GM21723 (cell line): ENCODE data around the gene SLC8B1.

Experiments
- ATAC-seq: cut with Tn5 transposase; IDR thresholded peaks from one replicate; pipeline ENCODE4 v1.9.1; 2021; ENCODE audit warnings: mild to moderate bottlenecking, moderate library complexity; ENCODE audit not compliant: unreplicated experiment

Gene SLC8B1

DNA sequence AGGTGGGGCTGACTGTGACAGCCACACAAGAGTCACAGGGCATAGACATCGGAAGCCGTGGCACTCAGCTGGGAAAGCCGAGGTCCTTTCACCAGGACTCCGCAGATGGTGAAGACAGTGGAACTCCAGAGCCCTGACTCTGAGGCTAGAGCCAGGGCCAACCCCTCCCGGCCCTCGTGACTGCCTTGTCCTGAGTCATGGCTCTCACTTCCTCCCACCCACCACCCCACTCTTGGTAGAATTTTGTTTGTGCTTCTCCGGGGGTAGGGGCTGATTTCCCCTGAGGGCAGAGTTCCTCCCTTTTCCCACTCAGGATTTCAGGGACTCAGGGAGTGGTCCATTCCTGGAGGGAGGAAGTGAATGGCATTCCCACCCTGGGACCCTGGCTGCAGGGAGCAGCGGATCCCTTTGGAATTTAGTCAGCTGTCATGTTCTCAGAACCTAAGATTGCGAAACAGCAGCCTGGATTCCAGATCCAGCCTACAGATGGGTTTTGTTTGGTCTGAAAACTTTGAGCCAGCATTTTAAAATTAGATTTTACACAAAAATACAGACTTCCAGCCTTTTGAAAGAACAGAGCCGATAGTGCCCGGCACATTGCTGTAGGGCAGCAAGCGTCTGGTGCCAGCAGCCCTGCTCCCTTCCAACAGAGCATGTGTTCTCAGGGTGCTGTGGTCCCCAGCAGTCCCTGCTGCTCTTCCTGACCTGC, 62.9 kb downstream of the SLC8B1 start:
- ATAC-seq = no peak

DNA sequence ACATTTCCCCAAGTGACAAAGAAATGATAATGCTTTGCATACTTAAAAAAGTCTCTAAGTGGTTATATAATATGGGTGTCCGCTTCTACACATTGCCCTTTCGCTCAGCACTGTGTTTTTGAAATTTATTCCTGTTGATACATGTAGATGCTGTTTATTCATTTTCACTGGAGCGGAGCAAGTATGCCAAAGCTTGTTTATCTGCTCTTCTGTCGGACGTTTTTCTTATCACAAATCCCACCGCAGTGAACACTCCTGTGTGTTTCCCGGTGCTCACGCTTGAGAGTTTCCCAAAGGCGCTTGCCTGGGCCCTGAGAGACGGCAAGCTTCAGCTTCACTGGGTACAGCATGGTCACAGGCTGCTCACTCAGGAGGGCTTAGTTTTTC, 63.5 kb downstream of the SLC8B1 start:
- ATAC-seq = no peak

DNA sequence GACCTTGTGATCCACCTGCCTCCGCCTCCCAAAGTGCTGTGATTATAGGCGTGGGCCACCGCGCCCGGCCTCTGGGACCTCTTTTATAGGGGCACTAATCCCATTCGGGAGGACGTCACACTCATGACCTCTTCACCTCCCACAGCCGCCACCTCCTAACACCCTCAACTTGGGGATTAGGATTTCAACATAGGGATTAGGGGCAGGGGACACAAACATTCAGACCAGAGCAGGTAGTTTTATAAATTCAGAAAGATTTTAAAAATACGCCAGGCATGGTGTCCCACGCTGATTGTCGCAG, 64.2 kb downstream of the SLC8B1 start:
- ATAC-seq = no peak

DNA sequence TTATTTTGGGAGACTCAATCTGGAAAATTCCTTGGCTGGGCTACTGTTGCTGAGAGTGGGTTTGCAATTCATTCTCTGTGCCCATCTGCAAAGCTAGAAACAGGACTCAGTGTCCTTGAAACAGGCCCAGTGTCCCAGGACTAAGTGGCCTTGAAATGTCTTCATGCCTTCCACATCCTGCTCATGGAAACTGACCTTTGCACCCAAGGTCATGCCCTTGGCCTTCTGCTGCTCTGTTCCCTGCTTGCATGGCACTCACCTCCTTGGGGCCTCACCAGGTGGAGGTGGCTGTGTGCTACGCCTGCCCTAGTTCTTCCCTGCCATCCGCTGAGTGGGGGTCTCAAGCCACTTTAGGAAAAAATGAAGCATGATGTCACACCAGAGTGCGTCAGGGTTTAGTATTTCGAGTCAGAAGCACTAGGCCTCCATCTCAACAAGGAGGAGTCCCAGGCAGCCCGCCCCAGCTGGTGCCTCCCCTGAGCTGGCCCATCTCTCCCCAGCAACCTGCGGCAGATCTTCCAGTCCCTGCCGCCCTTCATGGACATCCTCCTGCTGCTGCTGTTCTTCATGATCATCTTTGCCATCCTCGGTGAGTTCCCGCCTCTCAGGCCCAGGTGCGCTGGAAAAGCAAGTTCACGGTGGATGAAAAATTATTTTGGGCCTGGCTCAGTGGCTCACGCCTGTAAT, 65.5 kb downstream of the SLC8B1 start:
- ATAC-seq = no peak

DNA sequence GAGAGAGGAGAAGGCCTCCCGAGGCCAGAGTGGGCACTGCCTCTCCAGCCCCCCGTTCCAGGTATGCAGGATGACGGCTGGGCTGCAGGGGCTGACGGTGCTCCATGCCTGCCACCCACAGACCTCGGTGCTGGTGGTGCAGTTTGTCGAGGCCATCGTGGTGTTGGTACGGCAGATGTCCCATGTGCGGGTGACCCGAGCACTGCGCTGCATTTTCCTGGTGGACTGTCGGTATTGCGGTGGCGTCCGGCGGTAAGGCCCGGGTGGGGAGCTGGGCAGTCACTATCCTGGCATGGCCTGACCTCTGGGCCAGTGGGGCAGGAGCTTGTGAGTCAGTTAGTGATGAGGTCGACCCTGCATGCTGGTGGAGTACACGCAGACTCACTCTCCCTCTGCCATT, 66.3 kb downstream of the SLC8B1 start:
- ATAC-seq = no peak

DNA sequence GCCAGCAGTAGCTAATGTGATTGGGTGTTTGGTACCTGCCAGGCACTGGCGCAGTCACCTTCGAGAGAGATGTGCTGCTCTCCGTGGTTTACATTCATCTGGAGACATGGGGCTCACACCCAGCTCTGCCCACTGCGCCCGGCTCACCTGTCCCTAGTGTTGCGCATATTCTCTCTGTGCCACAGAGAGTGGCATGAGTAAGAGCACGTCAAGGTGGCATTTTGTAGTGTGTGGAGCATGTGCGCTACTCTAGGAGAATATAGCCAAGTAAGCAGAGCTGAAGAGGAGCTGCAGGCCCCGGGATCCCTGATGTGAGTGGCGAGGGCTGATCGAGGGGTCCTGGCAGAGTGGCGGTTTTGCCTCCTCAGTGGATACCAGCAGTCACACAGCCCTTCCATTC, 66.8 kb downstream of the SLC8B1 start:
- ATAC-seq = no peak

DNA sequence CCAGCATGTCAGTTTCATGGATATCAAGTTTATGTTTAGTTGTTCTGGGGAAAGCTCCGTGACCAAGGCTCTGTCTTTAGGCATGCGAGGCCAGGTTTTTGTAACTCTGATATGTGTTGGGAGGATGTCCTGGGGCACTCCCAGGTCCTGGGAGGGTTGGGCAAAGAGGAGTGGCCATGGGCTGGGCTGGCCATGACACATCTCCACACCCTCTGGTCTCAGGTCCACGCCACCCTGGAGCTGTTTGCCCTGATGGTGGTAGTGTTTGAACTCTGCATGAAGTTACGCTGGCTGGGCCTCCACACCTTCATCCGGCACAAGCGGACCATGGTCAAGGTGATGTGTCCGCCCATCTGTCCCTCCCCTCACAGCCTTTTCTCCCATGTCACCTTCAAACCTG, 67.3 kb downstream of the SLC8B1 start:
- ATAC-seq = no peak

DNA sequence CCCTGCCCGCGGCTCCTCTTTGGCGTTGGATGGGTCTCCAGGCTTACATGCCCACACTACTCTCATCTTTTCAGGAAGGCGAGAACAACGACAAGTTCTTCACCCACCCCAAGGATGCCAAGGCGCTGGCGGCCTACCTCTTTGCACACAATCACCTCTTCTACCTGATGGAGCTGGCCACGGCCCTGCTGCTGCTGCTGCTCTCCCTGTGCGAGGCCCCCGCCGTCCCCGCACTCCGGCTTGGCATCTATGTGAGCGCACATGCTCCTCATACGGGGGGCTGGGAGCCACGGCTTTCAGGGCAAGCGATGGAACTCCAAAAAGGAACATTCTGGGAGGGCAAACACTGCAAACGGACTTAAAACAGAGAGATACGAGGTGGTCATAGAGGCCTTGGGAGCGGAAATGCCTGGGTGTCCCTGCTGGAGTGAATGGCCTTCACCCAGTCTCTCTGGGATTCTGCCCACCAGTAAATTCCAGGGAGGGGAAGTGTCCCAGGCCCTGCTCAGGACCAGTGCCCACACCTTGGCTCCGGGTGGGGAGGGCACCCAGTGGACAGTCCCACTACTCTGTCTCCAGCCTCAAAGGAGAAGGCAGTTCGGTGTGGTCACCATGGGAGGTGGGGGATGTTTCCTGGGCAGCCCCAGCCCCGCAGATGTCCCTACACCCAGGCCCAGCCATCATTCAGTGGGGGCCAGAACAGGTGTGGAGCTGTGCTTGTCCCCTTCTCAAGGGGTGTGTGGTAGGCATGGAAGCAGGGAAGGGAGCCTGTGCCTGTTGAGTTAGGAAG, 68.6 kb downstream of the SLC8B1 start:
- no peak for ATAC-seq

DNA sequence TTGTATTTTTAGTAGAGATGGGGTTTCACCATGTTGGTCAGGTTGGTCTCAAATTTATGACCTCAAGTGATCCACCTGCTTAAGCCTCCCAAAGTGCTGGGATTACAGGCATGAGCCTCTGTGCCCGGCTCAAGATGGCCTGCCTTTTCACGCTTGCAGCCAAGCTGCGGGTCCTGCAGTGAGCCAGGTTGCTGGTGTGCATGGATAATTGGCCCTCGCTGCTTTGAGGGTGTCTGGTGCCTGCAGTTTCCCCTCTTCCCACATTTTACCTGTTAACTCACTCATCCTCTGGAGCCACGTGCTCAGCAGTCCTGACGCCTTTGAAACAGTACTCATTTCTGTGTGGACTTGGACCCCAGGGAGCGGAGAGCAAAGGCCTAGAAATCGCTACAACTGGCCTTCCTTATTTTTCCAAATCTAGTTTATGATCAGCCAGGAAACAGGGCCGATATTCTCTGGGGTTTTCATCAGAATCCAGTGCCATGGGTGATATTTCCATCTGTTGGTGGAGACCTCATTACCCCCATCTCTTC, 71.4 kb downstream of the SLC8B1 start:
- ATAC-seq = no peak

DNA sequence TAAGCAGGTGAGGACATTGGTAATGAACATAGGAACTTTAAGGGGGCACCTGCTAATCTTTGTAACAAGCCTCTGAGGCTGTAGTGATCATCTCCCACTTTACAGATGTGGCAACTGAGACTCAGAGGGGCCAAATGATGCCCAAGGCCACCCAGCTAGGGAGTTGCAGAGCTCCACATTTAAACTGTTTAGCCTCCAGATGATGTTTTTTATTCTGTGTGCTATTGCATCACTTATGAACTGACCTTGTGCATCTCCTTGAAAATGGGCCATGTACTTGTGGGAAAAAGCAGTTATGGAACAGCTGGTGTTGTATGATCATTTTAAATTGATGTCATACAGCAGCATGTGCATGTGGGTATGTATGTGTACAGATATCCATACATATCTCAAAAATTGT, 72.2 kb downstream of the SLC8B1 start:
- ATAC-seq = no peak

DNA sequence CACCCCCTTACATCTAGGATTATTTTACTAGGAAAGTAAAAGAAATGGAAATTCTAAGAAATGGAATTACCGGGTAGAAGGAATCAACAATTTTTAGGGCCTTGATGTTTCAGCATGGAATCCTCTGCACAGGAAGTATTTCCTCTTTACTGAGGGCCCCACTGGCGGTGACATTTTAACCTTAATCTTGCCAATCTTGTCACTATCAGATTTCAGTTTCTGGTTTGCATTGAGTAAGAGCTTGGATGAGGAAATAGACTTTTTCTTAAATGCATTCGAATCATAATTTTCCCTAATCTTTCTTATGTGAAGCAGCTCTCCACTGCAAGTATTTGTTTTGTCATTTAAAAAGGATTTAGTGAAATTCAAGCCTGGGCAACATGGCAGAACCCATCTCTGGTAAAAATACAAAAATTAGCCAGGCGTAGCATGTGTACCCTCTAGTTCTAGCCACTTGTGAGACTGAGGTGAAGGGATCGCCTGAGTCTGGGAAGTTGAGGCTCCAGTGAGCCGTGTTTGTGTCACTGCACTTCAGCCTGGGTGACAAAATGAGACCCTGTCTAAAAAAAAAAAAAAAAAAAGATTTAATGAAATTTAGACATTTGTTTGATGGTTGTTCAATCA, 73.0 kb downstream of the SLC8B1 start:
- no peak for ATAC-seq

DNA sequence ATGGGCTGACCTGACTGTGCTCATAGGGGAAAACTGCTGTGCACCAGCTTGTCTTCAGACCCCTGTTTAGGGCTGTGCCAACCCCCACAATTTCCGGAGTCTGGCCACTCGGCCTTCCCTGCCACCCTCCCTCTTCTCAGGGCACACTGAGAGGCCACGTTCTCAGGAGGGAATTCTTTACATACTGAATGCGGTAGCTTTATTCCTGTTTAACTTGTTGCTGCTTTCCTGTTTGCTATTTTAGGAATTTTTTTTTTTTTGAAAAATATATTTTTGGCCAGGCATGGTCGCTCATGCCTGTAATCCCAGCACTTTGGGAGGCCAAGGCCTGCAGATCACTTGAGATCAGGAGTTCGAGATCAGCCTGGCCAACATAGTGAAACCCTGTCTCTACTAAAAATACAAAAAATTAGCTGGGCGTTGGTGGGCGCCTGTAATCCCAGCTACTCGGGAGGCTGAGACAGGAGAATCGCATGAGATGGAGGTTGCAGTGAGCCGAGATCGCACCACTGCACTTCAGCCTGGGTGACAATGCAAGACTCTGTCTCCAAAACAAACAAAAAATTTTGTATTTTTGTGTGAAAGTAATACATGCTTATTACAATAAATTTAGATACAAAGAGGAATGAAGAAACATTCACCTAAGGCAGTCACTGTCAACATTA, 74.1 kb downstream of the SLC8B1 start:
- no peak for ATAC-seq

DNA sequence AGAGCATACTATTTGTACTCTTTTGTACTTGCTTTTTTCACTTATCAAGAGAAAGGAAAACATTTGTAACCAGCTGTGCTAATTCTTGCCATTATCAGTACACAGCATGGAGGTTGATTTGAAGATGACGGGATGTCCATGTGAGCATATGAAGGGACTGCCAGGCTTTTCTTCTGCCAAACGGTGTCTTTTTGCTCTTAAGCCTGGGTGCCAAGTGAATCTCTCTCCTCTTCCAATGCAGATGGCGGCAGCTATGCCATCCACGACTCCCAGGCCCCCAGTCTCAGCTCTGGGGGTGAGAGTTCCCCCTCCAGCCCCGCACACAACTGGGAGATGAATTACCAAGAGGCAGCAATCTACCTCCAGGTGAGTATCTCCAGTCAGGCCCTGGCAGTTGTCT, 74.8 kb downstream of the SLC8B1 start:
- ATAC-seq = no peak

DNA sequence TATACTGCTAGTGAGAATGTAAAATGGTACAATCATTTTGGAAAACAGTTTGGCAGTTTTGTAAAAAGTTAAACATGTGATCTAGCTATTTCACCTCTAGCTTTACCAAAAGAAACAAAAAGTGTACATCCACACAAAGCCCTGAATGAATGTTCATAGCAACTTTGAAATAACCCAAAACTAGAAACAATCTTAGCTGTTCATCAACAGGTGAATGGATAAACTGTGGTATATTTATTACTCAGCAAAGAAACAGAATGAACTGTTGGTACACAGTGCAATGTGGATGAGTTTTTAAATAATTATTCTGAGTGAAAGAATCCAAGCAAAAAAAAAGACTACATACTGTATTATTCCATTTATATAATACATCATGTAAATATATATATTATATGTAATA, 77.3 kb downstream of the SLC8B1 start:
- ATAC-seq = no peak

DNA sequence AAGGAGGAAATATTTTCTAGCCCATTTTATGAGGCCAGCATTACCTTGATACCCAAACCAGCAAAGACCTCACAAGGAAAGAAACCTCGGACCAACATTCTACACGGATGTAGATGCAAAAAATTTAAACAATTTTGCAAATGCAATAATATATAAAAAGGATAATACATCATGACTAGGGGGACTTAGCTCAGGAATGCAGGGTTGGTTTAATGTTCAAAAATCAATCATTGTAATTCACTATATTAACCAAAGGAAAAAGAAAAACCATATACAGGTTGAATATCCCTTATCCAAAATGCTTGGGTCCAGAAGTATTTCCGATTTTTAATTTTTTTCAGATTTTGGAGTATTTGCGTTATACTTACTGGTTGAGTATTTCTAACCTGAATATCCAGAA, 80.6 kb downstream of the SLC8B1 start:
- no peak for ATAC-seq

DNA sequence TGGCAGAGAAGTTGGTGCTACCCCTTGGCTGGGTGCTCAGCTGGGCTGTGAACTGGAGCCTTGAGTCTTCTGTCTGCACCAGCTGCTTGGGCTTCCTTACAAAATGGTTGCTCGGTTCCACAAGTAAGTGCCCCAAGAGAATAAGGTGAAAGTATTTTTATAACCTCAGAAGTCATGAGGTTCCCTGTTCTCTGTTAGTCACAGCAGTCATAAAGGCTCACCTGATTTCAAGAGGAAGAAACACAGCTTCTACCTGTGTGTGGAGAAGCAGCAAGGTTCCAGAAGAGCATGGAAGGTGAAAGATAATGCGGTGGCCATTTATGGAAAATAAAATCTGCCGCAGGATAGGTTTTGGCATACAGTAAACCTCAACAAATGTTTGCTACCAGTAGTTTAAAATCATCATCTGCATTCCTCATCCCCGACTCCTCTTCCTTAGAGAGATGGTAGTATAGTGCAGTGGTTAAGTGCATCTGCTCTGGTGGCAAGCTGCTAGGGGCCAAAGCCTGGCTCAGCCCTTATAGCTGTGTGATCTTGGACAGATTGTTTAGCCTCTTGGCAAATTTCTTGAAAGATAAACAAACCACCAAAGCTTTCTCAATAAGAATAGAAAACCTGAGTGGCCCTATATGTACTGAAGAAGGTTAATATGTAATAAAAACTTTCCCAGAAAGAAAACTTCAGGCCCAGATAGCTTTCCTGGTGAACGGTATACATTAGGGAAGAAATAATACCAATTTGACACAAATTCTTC, 81.2 kb downstream of the SLC8B1 start:
- ATAC-seq = no peak

DNA sequence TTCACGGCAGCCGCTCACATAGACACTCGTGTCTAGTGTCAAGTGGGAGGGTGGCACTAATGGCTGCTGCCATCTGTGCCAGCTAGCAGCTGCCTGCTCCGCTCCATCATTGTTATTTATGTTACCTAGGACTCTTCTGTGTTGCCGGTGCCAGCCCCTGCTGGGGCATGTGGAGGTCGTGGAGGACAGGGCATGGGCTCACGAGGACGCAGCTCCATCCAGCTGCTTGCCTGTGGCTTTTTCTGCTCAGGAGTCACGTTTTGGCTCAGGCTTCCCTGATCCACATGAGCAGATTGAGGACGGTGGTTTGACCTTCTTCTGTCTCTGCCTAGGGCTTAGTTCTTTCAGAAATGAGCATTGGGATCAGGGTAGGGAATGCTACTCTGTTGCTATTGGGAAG, 82.4 kb downstream of the SLC8B1 start:
- no peak for ATAC-seq

DNA sequence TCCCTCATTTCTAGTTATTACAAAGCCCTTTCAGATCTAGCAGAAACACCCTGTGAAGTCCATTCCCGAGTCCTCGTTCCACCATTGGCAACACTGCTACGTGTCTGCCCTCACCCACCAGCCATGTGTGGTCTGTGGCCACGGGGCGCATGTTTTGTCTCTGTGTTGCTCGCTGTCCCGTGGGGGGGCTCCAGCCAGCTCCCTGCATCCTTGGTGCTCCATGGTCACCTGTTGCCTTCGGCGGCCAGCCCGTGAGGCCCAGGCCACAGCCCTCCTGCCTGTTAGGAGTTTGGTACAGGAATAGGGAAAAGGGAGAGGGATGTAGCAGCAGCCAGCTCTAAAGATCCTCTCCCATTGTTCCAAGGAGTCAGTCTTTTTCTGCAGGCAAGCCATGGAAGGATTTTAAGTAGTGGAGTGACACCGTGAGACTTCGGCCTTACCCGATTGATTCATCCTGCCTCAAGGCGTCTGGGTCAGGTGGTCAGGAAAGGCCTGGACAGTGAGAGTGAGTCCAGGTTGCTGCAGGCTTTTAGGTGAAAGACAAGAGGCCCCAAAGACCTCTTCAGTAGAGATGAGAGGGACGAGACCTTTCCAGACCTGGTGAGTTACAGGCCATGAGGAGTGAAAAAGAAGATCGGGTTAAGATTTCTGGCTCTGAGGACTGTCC, 83.4 kb downstream of the SLC8B1 start:
- no peak for ATAC-seq

DNA sequence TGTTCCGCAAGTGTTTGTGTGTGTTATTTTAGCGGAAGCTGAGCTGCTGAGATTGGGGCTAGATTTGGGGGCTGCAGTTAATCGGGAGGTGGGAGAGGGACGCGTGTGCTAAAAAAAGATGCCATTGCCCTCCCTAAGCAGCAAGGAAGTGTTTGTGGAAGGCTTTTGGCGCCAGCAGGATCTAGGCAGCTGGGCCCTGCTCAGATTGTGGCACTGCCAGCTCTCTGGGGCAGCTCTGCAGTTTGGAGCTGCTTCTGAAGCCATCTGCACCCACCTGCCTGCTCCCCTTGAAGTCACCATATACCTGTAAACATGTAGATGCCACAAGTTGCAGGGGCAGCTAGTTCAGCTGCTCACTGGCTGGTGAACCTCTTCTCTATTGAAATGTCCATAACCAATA, 84.9 kb downstream of the SLC8B1 start:
- ATAC-seq = no peak

DNA sequence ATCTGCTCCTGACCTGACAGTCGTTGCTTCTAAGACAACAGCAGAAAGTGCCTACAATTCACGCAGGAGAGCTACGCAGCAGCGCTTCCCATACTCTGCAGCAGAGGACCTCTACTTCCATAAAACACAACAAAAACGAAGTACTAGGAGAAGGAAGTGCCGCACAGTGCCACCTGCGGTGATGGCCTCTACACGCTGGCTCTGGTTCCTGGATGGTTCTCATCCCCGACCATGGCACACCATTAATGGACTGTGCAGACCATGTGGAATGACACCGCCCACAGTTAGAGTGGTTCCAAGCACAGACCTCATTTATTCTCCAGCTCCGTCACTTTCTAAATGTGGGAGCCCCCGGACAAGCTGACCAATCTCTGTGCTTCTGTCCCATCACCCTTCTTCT, 85.4 kb downstream of the SLC8B1 start:
- no peak for ATAC-seq
